HG02763 (cell line): ENCODE results near the gene KIF6.
A peak's percentile ranks its signal among the peaks of the same experiment; 100 is the strongest.

ENCODE experiments used
- ATAC-seq: cut with Tn5 transposase; IDR thresholded peaks from one replicate; pipeline ENCODE4 v1.9.1; 2021; ENCODE audit warnings: mild to moderate bottlenecking, moderate library complexity; ENCODE audit not compliant: unreplicated experiment

The KIF6 gene

GRCh38 chr6:39393075-39393474 is 332.1 kb downstream of the KIF6 start:
- ATAC-seq = no peak

GRCh38 chr6:39391182-39391581 is 334.0 kb downstream of the KIF6 start:
- no peak for ATAC-seq

- ATAC-seq = no peak
Measured at GRCh38 chr6:39389484-39389767, 335.8 kb downstream of the KIF6 start.

GRCh38 chr6:39388606-39389483 is 336.4 kb downstream of the KIF6 start:
- peak; percentile 57 for ATAC-seq

- no peak for ATAC-seq
Measured at GRCh38 chr6:39387785-39388184, 337.4 kb downstream of the KIF6 start.

GRCh38 chr6:39386487-39386886 is 338.7 kb downstream of the KIF6 start:
- ATAC-seq = no peak

GRCh38 chr6:39381550-39382140 is 343.6 kb downstream of the KIF6 start:
- ATAC-seq = no peak

- ATAC-seq = no peak
Measured at GRCh38 chr6:39380837-39381549, 344.2 kb downstream of the KIF6 start.

- no peak for ATAC-seq
Measured at GRCh38 chr6:39378960-39379425, 346.2 kb downstream of the KIF6 start.

- no peak for ATAC-seq
Measured at GRCh38 chr6:39378175-39378959, 346.8 kb downstream of the KIF6 start.

GRCh38 chr6:39377539-39377950 is 347.7 kb downstream of the KIF6 start:
- no peak for ATAC-seq

GRCh38 chr6:39375405-39375804 is 349.8 kb downstream of the KIF6 start:
- ATAC-seq = no peak

- no peak for ATAC-seq
Measured at GRCh38 chr6:39370390-39370789, 354.8 kb downstream of the KIF6 start.

GRCh38 chr6:39369987-39370386 is 355.2 kb downstream of the KIF6 start:
- ATAC-seq = no peak

- no peak for ATAC-seq
Measured at GRCh38 chr6:39367700-39368099, 357.5 kb downstream of the KIF6 start.

- ATAC-seq = no peak
Measured at GRCh38 chr6:39366931-39367618, 358.1 kb downstream of the KIF6 start.

GRCh38 chr6:39365281-39366074 is 359.7 kb downstream of the KIF6 start:
- no peak for ATAC-seq

GRCh38 chr6:39363280-39363679 is 361.9 kb downstream of the KIF6 start:
- ATAC-seq = no peak

- ATAC-seq = no peak
Measured at GRCh38 chr6:39362487-39362865, 362.7 kb downstream of the KIF6 start.
